Heart right ventricle (tissue), 16 donors: Measurements from ENCODE around the gene UFSP2. TPM values are rescaled to one million over a fixed set of nuclear protein-coding genes. Genes with fewer than 3 reads are reported as not detected.

Source experiments
- ATAC-seq, 8 donors: fragments of 200-7000 bp; cut with Tn5 transposase; one replicate each; pipeline ENCODE4 v1.9.1; 2020; ENCODE audit warnings: mild to moderate bottlenecking in 8 of 8, moderate library complexity in 8 of 8, moderate number of reproducible peaks in 1 of 8
- DNase-seq, 2 donors: peaks; one replicate each; pipeline ENCODE4 v3.0.0-alpha.2; 2020
- H3K27ac ChIP-seq, 10 donors: fragments of 200-600 bp; sonication (generic) in 2 of 10; one replicate each; pipeline versions ENCODE4 v1.5.0 to v1.8.0; 2020 to 2022; ENCODE audit warnings: mild to moderate bottlenecking in 3 of 10
- H3K27me3 ChIP-seq, 7 donors: fragments of 200-600 bp; one replicate each; pipeline ENCODE4 v1.8.0; 2021 to 2022; ENCODE audit warnings: mild to moderate bottlenecking in 2 of 7
- H3K36me3 ChIP-seq, 9 donors: fragments of 200-600 bp; sonication (generic) in 1 of 9; one replicate each; pipeline versions ENCODE4 v1.5.0 to v1.8.0; 2020 to 2022; ENCODE audit warnings: mild to moderate bottlenecking in 2 of 9
- H3K4me1 ChIP-seq, 9 donors: fragments of 200-600 bp; sonication (generic) in 1 of 9; one replicate each; pipeline versions ENCODE4 v1.5.0 to v1.8.0; 2020 to 2022; ENCODE audit warnings: mild to moderate bottlenecking in 4 of 9
- H3K4me3 ChIP-seq, 10 donors: fragments of 200-600 bp; sonication (generic) in 2 of 10; one replicate each; pipeline versions ENCODE4 v1.5.0 to v1.8.0; 2020 to 2022; ENCODE audit warnings: mild to moderate bottlenecking in 7 of 10, moderate library complexity in 2 of 10
- H3K9me3 ChIP-seq, 11 donors: fragments of 200-600 bp in 10 of 11; sonication (generic) in 2 of 11; one replicate each; pipeline versions ENCODE4 v1.5.0 to v1.8.0; 2013 to 2022; ENCODE audit warnings: mild to moderate bottlenecking in 2 of 11, control low read depth in 1 of 11, moderate library complexity in 1 of 11
- WGBS, 2 donors: extraction: QIAGEN DNeasy Blood & Tissue Kit; methylation state at CpG; one replicate each; pipeline ENCODE4 v1.1.7; 2013; ENCODE audit warnings: inconsistent platforms in 1 of 2; 5-methylcytosine and 5-hydroxymethylcytosine counted together
- intact Hi-C, 10 donors: fragments of 100-400 bp; cut with DNase I; formaldehyde crosslinking; loops; one replicate each; pipeline versions ENCODE4 v1.11.1 to v1.14.2; 2022
- polyA plus RNA-seq, 2 donors: library from polyadenylated mRNA; stranded (reverse); fragments of 200-250 nt; gene quantifications; one replicate each; pipeline ENCODE4 v1.2.3, GENCODE V29; 2013
- total RNA-seq, 10 donors: library from RNA; stranded (reverse); fragmentation: NEBNext Ultra II Directional in 3 of 10; extraction: Animal tissue kit (Norgen Biotek cat#: 25700) in 3 of 10; gene quantifications; one replicate each; pipeline versions ENCODE4 v1.2.1 to v1.2.4, GENCODE V29; 2021 to 2023
- TF ChIP-seq, protein P1 (sequence below), 9 donors: fragments of 200-600 bp; sonication (generic) in 2 of 9; IDR thresholded peaks; one replicate each; pipeline versions ENCODE4 v1.5.0 to v1.8.0; 2021 to 2022; ENCODE audit warnings: antibody characterized with exemption in 9 of 9, mild to moderate bottlenecking in 5 of 9, moderate library complexity in 1 of 9
- donor health status: Arrhythmogenic right ventricular cardiomyopathy.
- donor health status: ischemic (EF 13 %, LVEDD 7.1; RV severe dilation, severe dysfunction).
- donor health status: healthy with polysubstance abuse.
- donor health status: DM: no; HTN: yes; CAD: no.
- donor health status: DM: no; HTN: no; CAD: no.
- donor health status: ischemic (EF 25% LVEDD 6.9; RV normal size, moderate dysfunction).
- donor health status: ischemic (EF 25% LVEDD 5.7; RV mildly dilated, moderate dysfunction).
- donor health status: healthy.
- donor health status: DM: yes; HTN: yes; CAD: no.
- donor health status: Ischemic cardiomyopathy.
- donor health status: ischemic (EF 35%, LVEDD 5.7; RV mildly dilated, moderate dysfunction).
- donor health status: nonischemic (EF 11% LVEDD 7.7; RV severe dilation, severe dysfunction).
- donor health status: DM: yes; HTN: yes; CAD: no.
- donor health status: PGD.
- donor health status: ischemic (EF 29% LVEDD 5.4; RV normal size, mild dysfunction).
- donor health status: nonischemic (EF 23%, LVEDD 6.1; RV moderate dilation, normal function).

Gene UFSP2
- total and polyA plus RNA-seq, 12 donors: 16.5 to 52.4 (median 41.8) TPM

- no peak for ATAC-seq
- Histone ChIP-seq H3K4me1 (peaks cover 7 to 47% (median 40%) of the 10 kb centered on the region in 9 donors), H3K36me3 (peaks cover 0 to 27% (median 6%) of the 10 kb centered on the region in 9 donors), H3K4me3 (peak within 1 kb of the TSS; percentile 58 to 83 (median 73)), H3K27me3 (no peaks in the 10 kb centered on the region), H3K9me3 (no peaks in the 10 kb centered on the region), H3K27ac (peak within 1 kb of the TSS; percentile 98 to 100 (median 99))
- WGBS, 2 donors: 17 to 22% methylated on average over 12 of the region's 12 CpGs
- TF ChIP-seq, protein P1, sequence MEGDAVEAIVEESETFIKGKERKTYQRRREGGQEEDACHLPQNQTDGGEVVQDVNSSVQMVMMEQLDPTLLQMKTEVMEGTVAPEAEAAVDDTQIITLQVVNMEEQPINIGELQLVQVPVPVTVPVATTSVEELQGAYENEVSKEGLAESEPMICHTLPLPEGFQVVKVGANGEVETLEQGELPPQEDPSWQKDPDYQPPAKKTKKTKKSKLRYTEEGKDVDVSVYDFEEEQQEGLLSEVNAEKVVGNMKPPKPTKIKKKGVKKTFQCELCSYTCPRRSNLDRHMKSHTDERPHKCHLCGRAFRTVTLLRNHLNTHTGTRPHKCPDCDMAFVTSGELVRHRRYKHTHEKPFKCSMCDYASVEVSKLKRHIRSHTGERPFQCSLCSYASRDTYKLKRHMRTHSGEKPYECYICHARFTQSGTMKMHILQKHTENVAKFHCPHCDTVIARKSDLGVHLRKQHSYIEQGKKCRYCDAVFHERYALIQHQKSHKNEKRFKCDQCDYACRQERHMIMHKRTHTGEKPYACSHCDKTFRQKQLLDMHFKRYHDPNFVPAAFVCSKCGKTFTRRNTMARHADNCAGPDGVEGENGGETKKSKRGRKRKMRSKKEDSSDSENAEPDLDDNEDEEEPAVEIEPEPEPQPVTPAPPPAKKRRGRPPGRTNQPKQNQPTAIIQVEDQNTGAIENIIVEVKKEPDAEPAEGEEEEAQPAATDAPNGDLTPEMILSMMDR (IDR thresholded peaks at IDR 0.05): no peak
- DNase-seq: no peak
- intact Hi-C loops: loop anchor here in 8 of 10 donors (5.0 to 10.0 kb wide), 7 partner anchors 77 to 209 kb away; partner anchors contain the start of genes CFAP97 (in 3 of the 8), CCDC110 (in 1 of the 8) and SNX25 (in 1 of the 8)
These were observed 30.4 kb downstream of the UFSP2 start, which contains the start of gene LRP2BP for GRCh38 chr4:185395238-185395955. Gene LRP2BP, minus strand, starts transcription at chr4:185395924. Its CDS starts 17,738 bp downstream, at chr4:185378186.

GRCh38 chr4:185394568-185395237 is 31.1 kb downstream of the UFSP2 start:
- ATAC-seq: no peak
- no peak for DNase-seq
- 62 to 76% methylated on average over 12 of the region's 12 CpGs for WGBS, 2 donors
- peaks cover 0 to 22% (median 6%) of the 10 kb centered on the region in 9 donors for H3K36me3 ChIP-seq
- no peaks in the 10 kb centered on the region for H3K27me3 ChIP-seq
- H3K27ac ChIP-seq: peak overlapping the region in 9 of 10 donors; percentile 98 to 100 (median 99)
- H3K4me3 ChIP-seq: peak overlapping the region; percentile 58 to 83 (median 73)
- peaks cover 7 to 40% (median 36%) of the 10 kb centered on the region in 9 donors for H3K4me1 ChIP-seq
- intact Hi-C loops: loop anchor here in 8 of 10 donors (5.0 to 10.0 kb wide), 7 partner anchors 78 to 210 kb away; partner anchors contain the start of genes CFAP97 (in 3 of the 8), CCDC110 (in 1 of the 8) and SNX25 (in 1 of the 8)
- no peaks in the 10 kb centered on the region for H3K9me3 ChIP-seq
- TF ChIP-seq, protein P1 (IDR thresholded peaks at IDR 0.05): no peak

- Histone ChIP-seq H3K27ac (no peak overlapping the region), H3K27me3 (no peaks in the 10 kb centered on the region), H3K36me3 (peaks cover 0 to 10% (median 0%) of the 10 kb centered on the region in 9 donors), H3K9me3 (no peaks in the 10 kb centered on the region), H3K4me3 (no peak overlapping the region), H3K4me1 (peaks cover 0 to 15% (median 12%) of the 10 kb centered on the region in 9 donors)
- 94 to 100% methylated on average over 1 of the region's 1 CpG for WGBS, 2 donors
- no peak for DNase-seq
- ATAC-seq: no peak
- intact Hi-C loops: loop anchor here in 4 of 10 donors (10.0 kb wide), 3 partner anchors 177 to 213 kb away; partner anchors contain the start of genes CFAP97 (in 1 of the 4) and SNX25 (in 1 of the 4)
- TF ChIP-seq, protein P1 (IDR thresholded peaks at IDR 0.05): no peak
These were observed 33.6 kb downstream of the UFSP2 start for GRCh38 chr4:185392156-185392555.

GRCh38 chr4:185390941-185391340 is 34.8 kb downstream of the UFSP2 start:
- intact Hi-C loops: loop anchor here in 4 of 10 donors (10.0 kb wide), 3 partner anchors 176 to 214 kb away; partner anchors contain the start of genes CFAP97 (in 1 of the 4) and SNX25 (in 1 of the 4)

More at GRCh38 chr4:185390941-185391340, 34.8 kb downstream of the UFSP2 start:
- Histone ChIP-seq H3K27me3 (no peaks in the 10 kb centered on the region), H3K9me3 (no peaks in the 10 kb centered on the region), H3K4me1 (peaks cover 0 to 10% (median 9%) of the 10 kb centered on the region in 9 donors), H3K27ac (no peak overlapping the region), H3K4me3 (no peak overlapping the region), H3K36me3 (peaks cover 0 to 10% (median 0%) of the 10 kb centered on the region in 9 donors)
- ATAC-seq (no peak), DNase-seq (no peak)
- TF ChIP-seq, protein P1 (IDR thresholded peaks at IDR 0.05): no peak
- 92 to 94% methylated on average over 6 of the region's 6 CpGs for WGBS, 2 donors
